Measurements from ENCODE around the gene NPLOC4. TPM values are rescaled to one million over a fixed set of nuclear protein-coding genes. Genes with fewer than 3 reads are reported as not detected.

NPLOC4 gene
- total and polyA plus RNA-seq, 2 of the 13 experiments (the other 11 are each of a cell fraction or from before 2014, with no cell fraction given): 57.0 to 97.0 TPM

- TF ChIP-seq NFIB (CRISPR knock-in tag; IDR thresholded peaks at IDR 0.05; ENCODE audit: borderline replicate concordance) (peak; percentile 84; the same call in 1 of the 2 replicates), ZFY (CRISPR knock-in tag; IDR thresholded peaks at IDR 0.05) (0 out of 2 replicates have a peak, but pooled peaks have one; percentile 1), EZH2 (conservative IDR thresholded peaks at IDR 0.05; ENCODE audit: low read depth, low read length) (peak; percentile 98), CTCF (CRISPR knock-in tag; IDR thresholded peaks at IDR 0.05) (peak; percentile 8; the same call in 1 of the 2 replicates)
These were observed 108.1 kb downstream of the NPLOC4 start (continued) for GRCh38 chr17:81528651-81529436.

- POLR2A ChIA-PET: interaction anchor here (1.4 kb wide), 1 partner anchor 10 kb away, joined by 5 read pairs; no protein-coding TSS in a partner anchor
- peak overlapping the region in 1 of 3 experiments; percentile 57; a peak in 2 of 6 replicates for H3K4me3 ChIP-seq (replicated peaks in 1 of 3; ENCODE audit: insufficient read depth in 1 of 3, low read depth in 2 of 3, low read length in 3 of 3)
These were observed 108.6 kb downstream of the NPLOC4 start for GRCh38 chr17:81528384-81528650.

More at GRCh38 chr17:81528384-81528650, 108.6 kb downstream of the NPLOC4 start:
- intact Hi-C loops (cut with micrococcal nuclease; ENCODE audit: unreplicated experiment) (no loop called here), in situ Hi-C loops (cut with HindIII; ENCODE audit: extremely low pct_ligation_motif_present, low pct_unique_long_range_greater_than_20kb) (no loop called here)
- Histone ChIP-seq H3K27me3 (ENCODE audit: control insufficient read depth in 1 of 2, insufficient read depth in 2 of 2, low read length in 2 of 2) (peaks cover 19 to 65% of the 10 kb centered on the region in 2 experiments), H3K79me2 (ENCODE audit: insufficient read depth, low read length) (no peaks in the 10 kb centered on the region), H3K9me3 (ENCODE audit: low read length) (peaks cover 15% of the 10 kb centered on the region; the same call in 1 of the 2 replicates), H3K4me2 (ENCODE audit: low read depth, low read length) (peak overlapping the region; percentile 48), H3K4me1 (ENCODE audit: insufficient read depth, low read length) (peaks cover 23% of the 10 kb centered on the region), H3K27ac (ENCODE audit: extremely low read length, insufficient read depth, low read length) (no peak overlapping the region), H3K36me3 (replicated peaks in 1 of 2; ENCODE audit: control insufficient read depth in 1 of 2, insufficient read depth in 2 of 2, low read length in 2 of 2) (no peaks in the 10 kb centered on the region), H2AFZ (ENCODE audit: low read length) (no peak overlapping the region), H3K9ac (ENCODE audit: insufficient read depth, low read depth, low read length) (no peak overlapping the region), H4K20me1 (ENCODE audit: insufficient read depth, low read length) (peaks cover 5% of the 10 kb centered on the region; the same call in 1 of the 2 replicates)
- CTCF ChIA-PET (ENCODE audit: low intra/inter-chr PET ratio, low total read pairs): no interaction called here
- no peak for FAIRE-seq
- DNase-seq (ENCODE audit: low spot score): no peak
- no TSS peak for BruUV-seq (replicated peaks)
- TF ChIP-seq MTA1 (CRISPR knock-in tag; IDR thresholded peaks at IDR 0.05; ENCODE audit: borderline replicate concordance) (peak; percentile 32; the same call in 1 of the 2 replicates), AKAP8 (CRISPR knock-in tag; IDR thresholded peaks at IDR 0.05) (0 out of 2 replicates have a peak, but pooled peaks have one; percentile 10), IKZF5 (CRISPR knock-in tag; IDR thresholded peaks at IDR 0.05) (0 out of 2 replicates have a peak, but pooled peaks have one; percentile 8), ZNF563 (CRISPR knock-in tag; IDR thresholded peaks at IDR 0.05) (0 out of 2 replicates have a peak, but pooled peaks have one; percentile 16), JDP2 (CRISPR knock-in tag; IDR thresholded peaks at IDR 0.05; ENCODE audit: borderline replicate concordance) (no peak), GPN1 (CRISPR knock-in tag; IDR thresholded peaks at IDR 0.05; ENCODE audit: borderline replicate concordance) (no peak), TFAP4 (IDR thresholded peaks at IDR 0.05; ENCODE audit: borderline replicate concordance, low read depth) (no peak)
- WGBS (ENCODE audit: low lambda C conversion rate): 44% methylated on average over 3 of the region's 20 CpGs
- no peak for ATAC-seq

Data from HepG2 (cell line).